Ishikawa (cell line): Measurements from ENCODE around the gene TMCC3.

ENCODE experiments used
- CEBPB ChIP-seq: IDR thresholded peaks from 2 replicates; pipeline ENCODE4 v1.6.1; 2012
- CREB1 ChIP-seq: IDR thresholded peaks from 2 replicates; pipeline ENCODE4 v1.6.1; 2012; ENCODE audit warnings: low read depth
- EGR1 ChIP-seq: IDR thresholded peaks from 2 replicates; pipeline ENCODE4 v1.6.1; 2012
- EP300 ChIP-seq: IDR thresholded peaks from 2 replicates; pipeline ENCODE4 v1.6.1; 2012; ENCODE audit warnings: borderline replicate concordance
- FOXM1 ChIP-seq: IDR thresholded peaks from 2 replicates; pipeline ENCODE4 v1.6.1; 2012; ENCODE audit warnings: low read depth, borderline replicate concordance
- MAX ChIP-seq: IDR thresholded peaks from 2 replicates; pipeline ENCODE4 v1.6.1; 2012
- NFIC ChIP-seq: IDR thresholded peaks from 2 replicates; pipeline ENCODE4 v1.6.1; 2012
- RAD21 ChIP-seq: IDR thresholded peaks from 2 replicates; pipeline ENCODE4 v1.6.1; 2012; ENCODE audit warnings: low read depth
- REST ChIP-seq: IDR thresholded peaks from 2 replicates; pipeline ENCODE4 v1.6.1; 2012; ENCODE audit warnings: low read depth, mild to moderate bottlenecking
- TAF1 ChIP-seq: IDR thresholded peaks from 2 replicates; pipeline ENCODE4 v1.6.1; 2012; ENCODE audit warnings: low read depth, mild to moderate bottlenecking
- TCF12 ChIP-seq: IDR thresholded peaks from 2 replicates; pipeline ENCODE4 v1.6.1; 2012; ENCODE audit warnings: low read depth
- TEAD4 ChIP-seq: IDR thresholded peaks from 2 replicates; pipeline ENCODE4 v1.6.1; 2012
- USF1 ChIP-seq: IDR thresholded peaks from 2 replicates; pipeline ENCODE4 v1.6.1; 2012
- YY1 ChIP-seq: IDR thresholded peaks from 2 replicates; pipeline ENCODE4 v1.6.1; 2012; ENCODE audit warnings: low read depth
- ZBTB7A ChIP-seq: IDR thresholded peaks from 2 replicates; pipeline ENCODE4 v1.6.1; 2012; ENCODE audit warnings: low read depth

The TMCC3 gene

DNA sequence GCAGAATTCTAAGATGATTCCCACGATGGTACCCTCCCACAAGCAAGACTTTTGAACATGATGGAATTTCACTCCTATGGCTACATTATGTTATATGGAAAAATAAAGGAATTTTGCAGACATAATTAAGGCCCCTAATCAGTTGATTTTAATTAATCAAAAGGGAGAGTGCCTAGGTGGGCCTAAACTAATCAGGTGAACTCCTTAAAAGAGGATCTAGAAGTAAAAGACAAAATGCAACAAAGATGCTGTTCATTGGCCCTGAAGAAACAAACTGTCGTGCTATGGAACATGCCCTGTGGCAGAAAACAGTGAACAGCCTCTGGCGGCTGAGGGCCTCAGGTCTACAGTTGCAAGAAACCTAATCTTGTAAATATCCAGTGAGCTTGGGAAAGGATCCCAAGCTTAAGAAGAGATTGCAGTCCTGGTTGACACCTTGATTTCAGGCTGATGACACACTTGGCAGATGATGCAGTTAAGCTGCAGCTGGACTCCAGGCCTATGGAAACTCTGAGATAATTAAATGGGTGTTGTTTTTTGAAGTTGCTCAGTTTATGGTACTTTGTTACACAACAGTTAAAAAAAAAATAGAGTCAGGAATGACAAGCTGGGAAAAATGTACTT is 13.8 kb downstream of the TMCC3 start:
- TF ChIP-seq ZBTB7A (no peak), CEBPB (no peak), RAD21 (no peak), EP300 (no peak), NFIC (no peak), TCF12 (no peak), USF1 (no peak), REST (no peak), EGR1 (no peak)

- TF ChIP-seq YY1 (no peak), EP300 (no peak), NFIC (no peak), USF1 (no peak), FOXM1 (no peak), CEBPB (no peak), MAX (no peak), TCF12 (no peak)
These were observed 15.6 kb downstream of the TMCC3 start for GRCh38 chr12:94634717-94635116.

DNA sequence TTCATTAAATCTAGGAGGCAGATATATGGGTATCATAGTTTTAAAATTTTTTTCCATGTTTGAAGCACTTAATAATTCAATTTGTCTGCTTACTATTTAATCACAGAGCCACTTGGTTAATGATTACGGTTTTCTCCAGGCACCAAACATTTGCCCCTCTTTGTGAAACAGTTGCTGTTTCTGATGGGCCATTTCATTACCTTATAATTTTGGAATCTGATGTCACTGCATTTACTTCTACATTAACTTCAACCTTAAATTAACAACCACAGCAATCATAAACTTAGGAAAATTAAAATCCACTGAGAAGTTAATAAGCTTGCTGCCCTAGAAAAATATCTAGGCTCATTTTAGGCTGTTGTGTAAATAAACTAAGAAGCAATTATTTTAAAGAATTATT is 17.0 kb downstream of the TMCC3 start:
- no peak for TF ChIP-seq ZBTB7A
- no peak for TF ChIP-seq CEBPB
- no peak for TF ChIP-seq EP300
- TF ChIP-seq YY1 = no peak
- TF ChIP-seq NFIC = no peak
- no peak for TF ChIP-seq TCF12
- TF ChIP-seq TAF1 = no peak
- no peak for TF ChIP-seq RAD21
- no peak for TF ChIP-seq TEAD4
- TF ChIP-seq USF1 = no peak
- no peak for TF ChIP-seq MAX
- TF ChIP-seq CREB1 = no peak
- no peak for TF ChIP-seq FOXM1
- TF ChIP-seq EGR1 = no peak
- no peak for TF ChIP-seq REST

GRCh38 chr12:94631058-94631457 is 19.3 kb downstream of the TMCC3 start:
- TF ChIP-seq YY1 = no peak
- no peak for TF ChIP-seq MAX
- no peak for TF ChIP-seq ZBTB7A
- no peak for TF ChIP-seq RAD21
- TF ChIP-seq TAF1 = no peak
- no peak for TF ChIP-seq FOXM1
- no peak for TF ChIP-seq TCF12
- TF ChIP-seq TEAD4 = no peak
- no peak for TF ChIP-seq EP300
- TF ChIP-seq NFIC = no peak
- no peak for TF ChIP-seq EGR1
- TF ChIP-seq CEBPB = no peak
- no peak for TF ChIP-seq CREB1
- TF ChIP-seq USF1 = no peak
- no peak for TF ChIP-seq REST
